ENCODE measurements around the gene RACGAP1.

Gene RACGAP1

DNA sequence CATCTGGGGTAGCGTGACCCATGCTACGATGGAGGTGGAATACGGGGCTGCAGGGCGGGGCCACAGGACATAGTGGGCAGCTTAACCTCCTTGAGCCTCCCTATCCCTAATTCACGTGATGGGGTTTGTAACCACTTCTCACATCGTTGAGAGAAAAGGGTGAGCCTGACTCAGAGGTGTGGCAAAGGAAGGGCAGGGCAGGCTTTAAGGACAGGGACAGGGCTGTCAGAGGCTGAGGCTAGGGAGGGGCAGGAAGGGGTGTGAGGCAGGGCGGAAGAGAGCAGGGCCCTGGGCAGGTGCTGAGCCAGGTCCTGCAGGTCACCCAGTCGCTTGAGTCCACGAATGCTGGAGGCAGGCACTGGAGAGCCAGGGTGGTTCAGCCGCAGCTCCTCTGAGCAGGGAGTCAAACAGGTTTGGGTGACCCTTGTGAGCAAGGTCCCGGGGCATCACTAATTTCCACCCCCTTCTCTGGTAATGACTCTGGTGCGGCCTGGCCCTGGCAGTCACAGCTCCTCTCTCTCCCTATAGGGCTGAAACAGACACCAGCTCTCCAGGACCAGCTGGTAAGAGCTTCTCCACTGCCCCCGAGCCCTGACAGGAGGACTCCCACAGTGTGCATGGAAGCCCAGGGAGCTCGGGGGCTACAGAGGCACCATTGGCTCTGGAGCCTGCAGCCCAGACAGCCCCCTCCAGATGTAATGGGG lies 82.2 kb downstream of the RACGAP1 start:
- no peak overlapping the region for H3K4me3 Mint-ChIP-seq
- intact Hi-C loops (cut with micrococcal nuclease): no loop called here
- H3K9me3 Mint-ChIP-seq: no peaks in the 10 kb centered on the region
- peaks cover 55% of the 10 kb centered on the region for H3K27me3 Mint-ChIP-seq
- H3K27ac Mint-ChIP-seq: no peak overlapping the region
- H3K36me3 Mint-ChIP-seq (ENCODE audit: low read depth): no peaks in the 10 kb centered on the region
- H3K4me1 Mint-ChIP-seq (ENCODE audit: low read depth): peaks cover 18% of the 10 kb centered on the region

DNA sequence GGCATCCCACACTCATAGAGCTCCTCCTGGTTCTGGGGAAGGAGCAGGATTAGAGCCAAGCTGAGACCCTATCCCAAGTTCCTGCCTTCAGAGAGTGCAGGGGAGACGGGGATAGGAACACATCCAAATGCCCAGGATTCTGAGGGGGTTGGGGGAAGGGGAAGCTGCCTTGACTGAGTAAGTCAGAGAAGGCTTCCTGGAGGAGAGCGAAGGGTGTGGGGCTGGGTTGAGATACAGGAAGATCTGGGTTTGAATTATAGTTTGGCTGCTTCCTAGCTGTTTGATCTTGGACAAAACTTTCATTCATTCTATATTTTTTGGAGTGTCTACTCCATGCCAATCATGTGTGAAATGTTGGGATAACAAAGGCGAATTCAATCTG lies 82.8 kb downstream of the RACGAP1 start:
- intact Hi-C loops (cut with micrococcal nuclease): no loop called here
- Mint-ChIP-seq H3K27ac (no peak overlapping the region), H3K4me3 (no peak overlapping the region), H3K36me3 (ENCODE audit: low read depth) (no peaks in the 10 kb centered on the region), H3K4me1 (ENCODE audit: low read depth) (peaks cover 18% of the 10 kb centered on the region), H3K27me3 (peaks cover 49% of the 10 kb centered on the region), H3K9me3 (no peaks in the 10 kb centered on the region)

DNA sequence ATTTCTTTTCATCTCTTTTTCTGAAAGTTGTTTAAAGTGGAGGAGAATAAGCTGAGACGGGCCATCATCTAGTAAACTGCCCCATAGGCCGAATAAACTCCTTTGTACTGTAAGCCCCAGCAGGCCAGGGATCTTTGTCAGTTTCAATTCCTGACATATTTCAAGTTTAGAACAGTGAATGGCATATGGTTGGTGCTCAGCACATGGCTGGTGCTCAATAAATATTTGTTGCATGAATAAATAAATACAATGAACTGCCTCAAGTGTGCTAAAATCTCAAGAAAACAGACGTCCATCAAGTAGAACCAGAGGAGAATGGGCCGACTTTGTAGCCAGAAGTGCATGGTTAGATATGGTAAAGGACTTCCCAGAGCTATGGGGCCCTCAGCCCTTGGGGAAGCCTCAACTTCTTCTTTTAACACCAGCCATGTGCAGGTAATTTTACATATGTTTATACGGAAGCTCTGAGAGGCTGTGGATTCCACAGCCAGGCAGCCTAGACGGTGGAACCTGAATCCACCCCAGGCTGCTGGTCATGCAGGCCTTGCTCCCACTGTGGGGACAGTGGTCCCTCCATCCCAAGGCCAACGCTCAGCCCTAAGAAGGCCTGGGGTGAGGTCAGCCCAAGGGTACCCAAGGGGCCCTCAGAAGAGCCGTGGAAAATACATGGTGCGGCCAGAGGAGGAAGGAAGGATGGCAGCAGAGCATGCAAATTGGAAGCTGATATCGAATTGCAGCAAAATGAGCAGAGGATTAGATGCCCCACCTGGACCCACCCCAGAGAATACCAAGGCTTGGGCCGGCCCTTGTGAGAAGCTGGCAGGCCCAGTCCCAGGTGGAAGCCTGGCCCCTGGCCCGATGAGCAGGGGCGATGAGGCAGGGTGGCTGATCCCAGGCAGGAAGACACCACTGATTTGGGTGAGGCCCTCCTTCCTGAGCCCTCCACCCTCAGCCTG lies 83.5 kb downstream of the RACGAP1 start:
- intact Hi-C loops (cut with micrococcal nuclease): no loop called here
- Mint-ChIP-seq H3K27ac (no peak overlapping the region), H3K4me3 (no peak overlapping the region)

DNA sequence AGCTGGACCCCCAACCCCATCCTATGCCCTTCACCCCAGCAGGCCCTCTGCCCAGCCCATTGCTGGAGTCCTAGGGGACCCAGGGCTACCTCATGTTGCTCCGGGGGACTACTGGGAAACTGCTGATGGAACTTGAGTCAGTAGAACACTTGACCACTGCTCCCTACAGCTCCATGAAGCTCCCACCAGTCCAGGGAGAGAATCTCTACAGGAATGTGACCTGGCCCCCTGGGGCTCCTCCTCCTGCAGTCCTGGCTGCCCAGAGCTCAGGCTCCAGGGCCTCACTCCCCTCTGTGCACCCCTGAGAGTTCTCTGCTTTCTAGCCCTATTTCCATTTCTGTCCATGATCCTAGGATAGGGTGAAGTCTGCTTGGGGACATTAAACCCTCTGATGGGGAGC lies 85.6 kb downstream of the RACGAP1 start:
- H3K4me3 Mint-ChIP-seq: no peak overlapping the region
- H3K4me1 Mint-ChIP-seq (ENCODE audit: low read depth): peaks cover 10% of the 10 kb centered on the region
- H3K27ac Mint-ChIP-seq: no peak overlapping the region
- intact Hi-C loops (cut with micrococcal nuclease): no loop called here
- H3K36me3 Mint-ChIP-seq (ENCODE audit: low read depth): no peaks in the 10 kb centered on the region
- no peaks in the 10 kb centered on the region for H3K9me3 Mint-ChIP-seq
- H3K27me3 Mint-ChIP-seq: peaks cover 32% of the 10 kb centered on the region

More for the DNA sequence above, 83.5 kb downstream of the RACGAP1 start:
- peaks cover 44% of the 10 kb centered on the region for H3K27me3 Mint-ChIP-seq
- H3K9me3 Mint-ChIP-seq: no peaks in the 10 kb centered on the region
- H3K4me1 Mint-ChIP-seq (ENCODE audit: low read depth): peaks cover 18% of the 10 kb centered on the region
- no peaks in the 10 kb centered on the region for H3K36me3 Mint-ChIP-seq (ENCODE audit: low read depth)

DNA sequence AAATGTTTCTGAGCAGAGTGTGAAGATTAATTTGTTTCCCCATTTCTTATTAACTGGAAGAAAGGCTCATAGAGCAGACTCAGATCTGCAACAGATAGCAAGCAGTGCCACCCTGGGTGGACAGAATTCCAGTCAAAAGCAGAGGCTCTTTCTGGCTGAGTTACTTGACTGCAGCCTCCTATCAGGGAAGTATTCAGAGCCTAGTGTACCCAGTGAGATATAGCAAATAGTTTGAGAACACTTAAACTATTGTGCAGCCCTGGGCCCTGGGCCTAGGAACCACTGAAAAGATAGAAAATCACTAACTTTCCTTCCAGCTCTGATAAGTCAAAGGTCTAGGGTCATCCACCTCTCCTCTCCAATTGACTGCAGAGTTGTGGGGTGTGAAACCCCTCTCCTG lies 86.0 kb downstream of the RACGAP1 start:
- Mint-ChIP-seq H3K27me3 (peaks cover 32% of the 10 kb centered on the region), H3K9me3 (no peaks in the 10 kb centered on the region), H3K36me3 (ENCODE audit: low read depth) (no peaks in the 10 kb centered on the region), H3K4me1 (ENCODE audit: low read depth) (peaks cover 10% of the 10 kb centered on the region), H3K4me3 (no peak overlapping the region), H3K27ac (no peak overlapping the region)
- intact Hi-C loops (cut with micrococcal nuclease): no loop called here
